PFSK-1 (cell line): Measurements from ENCODE around the gene RSPO3.

ENCODE experiments used
- FOXP2 ChIP-seq: optimal IDR thresholded peaks from 2 replicates; pipeline ENCODE3; 2011; ENCODE audit warnings: borderline replicate concordance, control low read depth, inconsistent platforms; ENCODE audit not compliant: insufficient read depth; ENCODE audit errors: extremely low read length, extremely low read depth
- POLR2AphosphoS5 ChIP-seq: IDR thresholded peaks from 2 replicates; pipeline ENCODE4 v1.6.1; 2012; ENCODE audit warnings: low read depth, mild to moderate bottlenecking, control low read depth, low read length, moderate library complexity
- REST ChIP-seq, 2 experiments: IDR thresholded peaks; 2 replicates each; pipeline versions ENCODE4 v1.6.1 to v1.8.0; 2011 to 2012; ENCODE audit warnings: low read depth in 2 of 2, low read length in 2 of 2, control low read depth in 1 of 2, inconsistent platforms in 1 of 2, mild to moderate bottlenecking in 1 of 2, moderate library complexity in 1 of 2; ENCODE audit not compliant: insufficient read depth in 1 of 2
- SIN3A ChIP-seq: IDR thresholded peaks from 2 replicates; pipeline ENCODE4 v1.6.1; 2012; ENCODE audit warnings: mild to moderate bottlenecking, low read length, moderate library complexity, borderline replicate concordance; ENCODE audit not compliant: insufficient read depth
- TAF1 ChIP-seq: IDR thresholded peaks from 2 replicates; pipeline ENCODE4 v1.6.1; 2012; ENCODE audit warnings: low read length, control low read depth, borderline replicate concordance; ENCODE audit not compliant: insufficient read depth

RSPO3 gene

GRCh38 chr6:127173156-127173940 is 54.9 kb downstream of the RSPO3 start:
- no peak for TF ChIP-seq POLR2AphosphoS5
- TF ChIP-seq FOXP2: no peak
- TF ChIP-seq REST (IDR thresholded peaks at IDR 0.05; ENCODE audit: insufficient read depth in 1 of 2, low read depth in 2 of 2, low read length in 2 of 2): no peak
- no peak for TF ChIP-seq TAF1
- TF ChIP-seq SIN3A: no peak

GRCh38 chr6:127176146-127176545 is 57.7 kb downstream of the RSPO3 start:
- no peak for TF ChIP-seq REST (IDR thresholded peaks at IDR 0.05; ENCODE audit: insufficient read depth in 1 of 2, low read depth in 2 of 2, low read length in 2 of 2)
- no peak for TF ChIP-seq FOXP2
- no peak for TF ChIP-seq SIN3A
- TF ChIP-seq TAF1: no peak
- TF ChIP-seq POLR2AphosphoS5: no peak

- TF ChIP-seq SIN3A (no peak), TAF1 (no peak), POLR2AphosphoS5 (no peak), FOXP2 (no peak), REST (IDR thresholded peaks at IDR 0.05; ENCODE audit: insufficient read depth in 1 of 2, low read depth in 2 of 2, low read length in 2 of 2) (no peak)
These were observed 58.8 kb downstream of the RSPO3 start for GRCh38 chr6:127177030-127177922.

- TF ChIP-seq TAF1 (no peak), FOXP2 (no peak), POLR2AphosphoS5 (no peak), SIN3A (no peak), REST (IDR thresholded peaks at IDR 0.05; ENCODE audit: insufficient read depth in 1 of 2, low read depth in 2 of 2, low read length in 2 of 2) (no peak)
These were observed 59.4 kb downstream of the RSPO3 start for GRCh38 chr6:127177923-127178231.
